DND-41 (cell line): Measurements from ENCODE around the gene ZMYM1.
A peak's percentile ranks its signal among the peaks of the same experiment; 100 is the strongest.

ENCODE experiments used
- ATAC-seq: fragments of 200-7000 bp; cut with Tn5 transposase; 3 replicates; pipeline ENCODE4 v1.9.1; 2021; ENCODE audit warnings: low read depth; ENCODE audit not compliant: insufficient read depth
- DNase-seq: peaks from one replicate; pipeline ENCODE4 v3.0.0-alpha.2; 2020
- H2AFZ ChIP-seq: 2 replicates; pipeline ENCODE4 v1.6.0; 2012; ENCODE audit warnings: low read depth, low read length
- H3K27ac ChIP-seq: 2 replicates; pipeline ENCODE4 v1.5.1; 2012; ENCODE audit warnings: low read length, inconsistent platforms
- H3K27me3 ChIP-seq: fragments of 200-600 bp; sonication (generic); 2 replicates; pipeline ENCODE4 v1.6.0; 2012; ENCODE audit warnings: low read length, mild to moderate bottlenecking, inconsistent platforms; ENCODE audit not compliant: insufficient read depth, poor library complexity
- H3K36me3 ChIP-seq: 2 replicates; pipeline ENCODE4 v1.5.1; 2012; ENCODE audit warnings: low read length, inconsistent platforms; ENCODE audit not compliant: insufficient read depth
- H3K4me1 ChIP-seq: 2 replicates; pipeline ENCODE4 v1.5.1; 2012; ENCODE audit warnings: mild to moderate bottlenecking, low read length; ENCODE audit not compliant: insufficient read depth
- H3K4me2 ChIP-seq: 2 replicates; pipeline ENCODE4 v1.6.0; 2012; ENCODE audit warnings: mild to moderate bottlenecking, moderate library complexity, low read length, inconsistent platforms; ENCODE audit not compliant: insufficient read depth
- H3K4me3 ChIP-seq, 2 experiments: fragments of 200-600 bp in 1 of 2; shearing (Covaris generic) in 1 of 2; 2 replicates each; pipeline ENCODE4 v1.5.1; 2012 to 2016; ENCODE audit warnings: inconsistent platforms in 2 of 2, low read length in 2 of 2, mild to moderate bottlenecking in 2 of 2, low read depth in 1 of 2, moderate library complexity in 1 of 2
- H3K79me2 ChIP-seq: 2 replicates; pipeline ENCODE4 v1.6.0; 2012; ENCODE audit warnings: low read length, inconsistent platforms; ENCODE audit not compliant: insufficient read depth
- H3K9ac ChIP-seq: 2 replicates; pipeline ENCODE4 v1.6.0; 2012; ENCODE audit warnings: low read depth, mild to moderate bottlenecking, inconsistent platforms, low read length, moderate library complexity
- H3K9me3 ChIP-seq: 2 replicates; pipeline ENCODE4 v1.5.1; 2012; ENCODE audit warnings: low read length, moderate library complexity, mild to moderate bottlenecking, inconsistent platforms; ENCODE audit not compliant: insufficient read depth, severe bottlenecking
- H4K20me1 ChIP-seq: 2 replicates; pipeline ENCODE4 v1.6.0; 2012; ENCODE audit warnings: low read length; ENCODE audit not compliant: insufficient read depth
- EZH2 ChIP-seq: IDR thresholded peaks from 3 replicates; pipeline ENCODE4 v1.6.1; 2012; ENCODE audit warnings: borderline replicate concordance, low read depth, mild to moderate bottlenecking, moderate library complexity, low read length, inconsistent platforms; ENCODE audit not compliant: severe bottlenecking
- TF ChIP-seq, protein P1 (sequence below): IDR thresholded peaks from 2 replicates; pipeline ENCODE4 v1.5.1; 2012; ENCODE audit warnings: borderline replicate concordance, low read length, moderate library complexity, mild to moderate bottlenecking; ENCODE audit not compliant: poor library complexity, severe bottlenecking; ENCODE audit errors: extremely low read depth

ZMYM1 gene

DNA sequence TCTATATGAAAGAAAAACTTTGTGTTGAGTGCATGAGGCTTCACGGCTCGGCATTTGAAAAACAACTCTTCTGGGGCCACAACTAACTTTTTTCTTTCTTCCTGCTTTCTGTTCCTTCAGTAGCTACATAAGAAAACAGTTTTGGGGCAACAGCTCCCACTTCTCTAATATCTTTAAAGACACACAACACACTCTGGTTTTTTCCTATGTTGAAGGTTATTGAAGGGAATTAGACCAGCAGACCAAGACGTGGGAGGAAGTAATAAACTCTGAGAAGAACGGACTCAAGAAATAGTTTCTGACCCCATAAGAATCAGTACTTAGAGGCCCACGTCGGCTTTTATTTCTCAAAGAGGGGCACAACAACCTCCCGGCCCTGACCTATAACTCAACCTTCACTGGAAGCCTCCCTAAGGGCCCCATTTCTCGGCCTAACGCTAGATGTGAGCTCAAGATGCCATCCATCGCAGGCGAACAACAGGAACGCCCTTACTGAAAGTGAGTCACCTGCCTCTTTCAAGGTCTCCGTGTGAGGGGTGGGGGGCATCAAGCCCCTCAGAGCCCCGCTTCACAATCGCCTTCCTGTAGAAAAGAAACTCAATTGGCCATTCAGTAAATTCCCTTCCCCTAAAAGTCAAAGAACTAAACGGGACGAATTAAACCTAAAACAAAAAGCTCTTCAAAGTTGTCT lies 48.3 kb upstream of the ZMYM1 start:
- Histone ChIP-seq H3K4me1 (peaks cover 29% of the 10 kb centered on the region), H3K4me3 (peak overlapping the region; percentile 75 to 81), H4K20me1 (no peaks in the 10 kb centered on the region), H3K4me2 (peak overlapping the region; percentile 84), H3K79me2 (peaks cover 27% of the 10 kb centered on the region), H2AFZ (peak overlapping the region; percentile 95), H3K9ac (peak overlapping the region; percentile 70), H3K36me3 (peaks cover 14% of the 10 kb centered on the region; the same call in 1 of the 2 replicates), H3K27ac (peak overlapping the region; percentile 94), H3K27me3 (no peaks in the 10 kb centered on the region), H3K9me3 (peaks cover 13% of the 10 kb centered on the region)
- no peak for TF ChIP-seq EZH2
- TF ChIP-seq, protein P1, sequence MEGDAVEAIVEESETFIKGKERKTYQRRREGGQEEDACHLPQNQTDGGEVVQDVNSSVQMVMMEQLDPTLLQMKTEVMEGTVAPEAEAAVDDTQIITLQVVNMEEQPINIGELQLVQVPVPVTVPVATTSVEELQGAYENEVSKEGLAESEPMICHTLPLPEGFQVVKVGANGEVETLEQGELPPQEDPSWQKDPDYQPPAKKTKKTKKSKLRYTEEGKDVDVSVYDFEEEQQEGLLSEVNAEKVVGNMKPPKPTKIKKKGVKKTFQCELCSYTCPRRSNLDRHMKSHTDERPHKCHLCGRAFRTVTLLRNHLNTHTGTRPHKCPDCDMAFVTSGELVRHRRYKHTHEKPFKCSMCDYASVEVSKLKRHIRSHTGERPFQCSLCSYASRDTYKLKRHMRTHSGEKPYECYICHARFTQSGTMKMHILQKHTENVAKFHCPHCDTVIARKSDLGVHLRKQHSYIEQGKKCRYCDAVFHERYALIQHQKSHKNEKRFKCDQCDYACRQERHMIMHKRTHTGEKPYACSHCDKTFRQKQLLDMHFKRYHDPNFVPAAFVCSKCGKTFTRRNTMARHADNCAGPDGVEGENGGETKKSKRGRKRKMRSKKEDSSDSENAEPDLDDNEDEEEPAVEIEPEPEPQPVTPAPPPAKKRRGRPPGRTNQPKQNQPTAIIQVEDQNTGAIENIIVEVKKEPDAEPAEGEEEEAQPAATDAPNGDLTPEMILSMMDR, result no peak
- peak; percentile 39 for DNase-seq
- peak; percentile 22; the same call in 2 of the 3 replicates for ATAC-seq

GRCh38 chr1:35032384-35032739 lies 46.8 kb upstream of the ZMYM1 start:
- peak overlapping the region; percentile 84 for H3K4me2 ChIP-seq
- no peak for DNase-seq

GRCh38 chr1:35033346-35033745 lies 45.8 kb upstream of the ZMYM1 start:
- DNase-seq, result no peak
- Histone ChIP-seq H2AFZ (no peak overlapping the region), H3K9ac (no peak overlapping the region), H3K4me2 (no peak overlapping the region), H3K4me3 (no peak overlapping the region), H3K4me1 (peaks cover 29% of the 10 kb centered on the region), H3K27me3 (no peaks in the 10 kb centered on the region), H3K36me3 (0 out of 2 replicates have a peak, but pooled peaks cover 4% of the 10 kb centered on the region), H3K9me3 (peaks cover 13% of the 10 kb centered on the region), H3K27ac (no peak overlapping the region), H4K20me1 (no peaks in the 10 kb centered on the region), H3K79me2 (peaks cover 22% of the 10 kb centered on the region)
- ATAC-seq, result no peak
- no peak for TF ChIP-seq EZH2
- TF ChIP-seq, protein P1, result no peak

More at GRCh38 chr1:35032384-35032739, 46.8 kb upstream of the ZMYM1 start:
- no peaks in the 10 kb centered on the region for H3K27me3 ChIP-seq
- no peak overlapping the region for H3K27ac ChIP-seq
- peak overlapping the region; percentile 70; the same call in 1 of the 2 replicates for H3K9ac ChIP-seq
- TF ChIP-seq EZH2, result no peak
- TF ChIP-seq, protein P1, result no peak
- no peak for ATAC-seq
- peak overlapping the region; percentile 95 for H2AFZ ChIP-seq
- peaks cover 29% of the 10 kb centered on the region for H3K4me1 ChIP-seq
- peak overlapping the region; percentile 13 to 75; a peak in 3 of 4 replicates for H3K4me3 ChIP-seq
- peaks cover 9% of the 10 kb centered on the region; the same call in 1 of the 2 replicates for H3K36me3 ChIP-seq
- H3K9me3 ChIP-seq, result peaks cover 13% of the 10 kb centered on the region
- H3K79me2 ChIP-seq, result peaks cover 22% of the 10 kb centered on the region
- no peaks in the 10 kb centered on the region for H4K20me1 ChIP-seq
